Stimulated activated naive CD8-positive, alpha-beta T cell treated with anti-CD3 and anti-CD28 coated beads, Interleukin-15, amount 100 ng/mL, for 72 hours (primary cell): Measurements from ENCODE around the gene LAIR1.
"Not testable (repeated sequence)": the region's sequence is repeated elsewhere in the genome, so short reads cannot be mapped to it uniquely, and the experiment has no call there.

Experiments used
- ATAC-seq: fragments of 150-1000 bp; cut with Tn5 transposase; 2 replicates; pipeline ENCODE4 v1.10.0; 2021; ENCODE audit warnings: mild to moderate bottlenecking, moderate library complexity
- DNase-seq, 2 donors: peaks; one replicate each; pipeline ENCODE4 v3.0.0; 2021 to 2022
- H3K27ac Mint-ChIP-seq, 2 donors: one replicate each; pipeline ENCODE4 v1.8.0; 2022; ENCODE audit warnings: mild to moderate bottlenecking in 2 of 2, mixed read lengths in 2 of 2, moderate library complexity in 2 of 2
- H3K27me3 Mint-ChIP-seq: one replicate; pipeline ENCODE4 v1.8.0; 2022; ENCODE audit warnings: mixed read lengths
- H3K4me1 Mint-ChIP-seq: one replicate; pipeline ENCODE4 v1.8.0; 2022; ENCODE audit warnings: mild to moderate bottlenecking, mixed read lengths
- H3K4me3 Mint-ChIP-seq, 2 donors: one replicate each; pipeline ENCODE4 v1.8.0; 2022; ENCODE audit warnings: mild to moderate bottlenecking in 2 of 2, mixed read lengths in 2 of 2, moderate library complexity in 1 of 2
- H3K9me3 Mint-ChIP-seq, 2 donors: one replicate each; pipeline ENCODE4 v1.8.0; 2022; ENCODE audit warnings: mixed read lengths in 2 of 2

LAIR1 gene

GRCh38 chr19:54388802-54389139, 24.0 kb upstream of the LAIR1 start:
- ATAC-seq (peak; percentile 82), DNase-seq (peak; percentile 24 to 36)
- no peaks in the 10 kb centered on the region for H3K9me3 Mint-ChIP-seq
- H3K27me3 Mint-ChIP-seq = peaks cover 15% of the 10 kb centered on the region
- peak overlapping the region; percentile 87 to 91 for H3K4me3 Mint-ChIP-seq
- H3K4me1 Mint-ChIP-seq = peaks cover 37% of the 10 kb centered on the region
- H3K27ac Mint-ChIP-seq = peak overlapping the region in 1 of 2 donors; percentile 54

GRCh38 chr19:54387991-54388801, 23.5 kb upstream of the LAIR1 start:
- H3K4me3 Mint-ChIP-seq = peak overlapping the region; percentile 87 to 91
- peaks cover 41% of the 10 kb centered on the region for H3K4me1 Mint-ChIP-seq
- peaks cover 12% of the 10 kb centered on the region for H3K27me3 Mint-ChIP-seq
- H3K27ac Mint-ChIP-seq = peak overlapping the region in 1 of 2 donors; percentile 54
- H3K9me3 Mint-ChIP-seq = no peaks in the 10 kb centered on the region
- ATAC-seq (peak; percentile 74), DNase-seq (peak in 1 of 2 donors; percentile 39)

GRCh38 chr19:54383330-54383729, 18.6 kb upstream of the LAIR1 start:
- no peak for ATAC-seq
- peaks cover 5 to 14% of the 10 kb centered on the region in 2 donors for H3K9me3 Mint-ChIP-seq
- DNase-seq = no peak
- peaks cover 22% of the 10 kb centered on the region for H3K27me3 Mint-ChIP-seq
- peaks cover 35% of the 10 kb centered on the region for H3K4me1 Mint-ChIP-seq
- no peak overlapping the region for H3K27ac Mint-ChIP-seq
- no peak overlapping the region for H3K4me3 Mint-ChIP-seq

- Mint-ChIP-seq H3K27me3 (peaks cover 22% of the 10 kb centered on the region), H3K4me1 (peaks cover 31% of the 10 kb centered on the region), H3K9me3 (peaks cover 5 to 14% of the 10 kb centered on the region in 2 donors)
- DNase-seq, H3K4me3 Mint-ChIP-seq, ATAC-seq, H3K27ac Mint-ChIP-seq: not testable (repeated sequence)
Observed at GRCh38 chr19:54382041-54382440, 17.3 kb upstream of the LAIR1 start.

GRCh38 chr19:54380897-54381296, 16.2 kb upstream of the LAIR1 start:
- Mint-ChIP-seq H3K27me3 (peaks cover 33% of the 10 kb centered on the region), H3K4me1 (peaks cover 42% of the 10 kb centered on the region), H3K4me3 (no peak overlapping the region), H3K9me3 (peaks cover 5 to 14% of the 10 kb centered on the region in 2 donors), H3K27ac (no peak overlapping the region)
- ATAC-seq (no peak), DNase-seq (no peak)

GRCh38 chr19:54379187-54379678, 14.5 kb upstream of the LAIR1 start:
- Mint-ChIP-seq H3K9me3 (peaks cover 5 to 14% of the 10 kb centered on the region in 2 donors), H3K4me3 (no peak overlapping the region), H3K27ac (no peak overlapping the region), H3K27me3 (peaks cover 40% of the 10 kb centered on the region), H3K4me1 (peaks cover 58% of the 10 kb centered on the region)
- ATAC-seq = no peak
- no peak for DNase-seq

- Mint-ChIP-seq H3K9me3 (peaks cover 5 to 14% of the 10 kb centered on the region in 2 donors), H3K27ac (no peak overlapping the region), H3K4me1 (peaks cover 73% of the 10 kb centered on the region), H3K4me3 (peak overlapping the region in 1 of 2 donors; percentile 29), H3K27me3 (peaks cover 45% of the 10 kb centered on the region)
- ATAC-seq (no peak), DNase-seq (no peak)
Observed at GRCh38 chr19:54376610-54377285, 12.0 kb upstream of the LAIR1 start.

- ATAC-seq = peak; percentile 34
- not testable (repeated sequence) for DNase-seq, H3K9me3 Mint-ChIP-seq, H3K27ac Mint-ChIP-seq
- Mint-ChIP-seq H3K4me1 (peaks cover 84% of the 10 kb centered on the region), H3K27me3 (peaks cover 51% of the 10 kb centered on the region), H3K4me3 (peak overlapping the region; percentile 63 to 70)
Observed at GRCh38 chr19:54375181-54375938, 10.6 kb upstream of the LAIR1 start.

GRCh38 chr19:54373781-54374631, 9.3 kb upstream of the LAIR1 start:
- DNase-seq (no peak), ATAC-seq (no peak)
- Mint-ChIP-seq H3K27ac (no peak overlapping the region), H3K27me3 (peaks cover 42% of the 10 kb centered on the region), H3K9me3 (no peaks in the 10 kb centered on the region), H3K4me1 (peaks cover 83% of the 10 kb centered on the region), H3K4me3 (no peak overlapping the region)

- H3K27me3 Mint-ChIP-seq = peaks cover 42% of the 10 kb centered on the region
- not testable (repeated sequence) for DNase-seq, H3K9me3 Mint-ChIP-seq, H3K4me3 Mint-ChIP-seq, ATAC-seq
- H3K27ac Mint-ChIP-seq = peak overlapping the region in 1 of 2 donors; percentile 40
- peaks cover 76% of the 10 kb centered on the region for H3K4me1 Mint-ChIP-seq
Observed at GRCh38 chr19:54371453-54371852, 6.7 kb upstream of the LAIR1 start.

GRCh38 chr19:54370434-54370796, 5.7 kb upstream of the LAIR1 start:
- H3K27me3 Mint-ChIP-seq = peaks cover 32% of the 10 kb centered on the region
- H3K4me1 Mint-ChIP-seq = peaks cover 72% of the 10 kb centered on the region
- peak overlapping the region; percentile 70 to 88 for H3K4me3 Mint-ChIP-seq
- peak; percentile 33 to 56 for DNase-seq
- H3K27ac Mint-ChIP-seq, H3K9me3 Mint-ChIP-seq: not testable (repeated sequence)
- peak; percentile 91 for ATAC-seq

GRCh38 chr19:54369688-54370433, 5.1 kb upstream of the LAIR1 start:
- not testable (repeated sequence) for H3K9me3 Mint-ChIP-seq, DNase-seq
- Mint-ChIP-seq H3K4me3 (peak overlapping the region; percentile 70 to 88), H3K4me1 (peaks cover 71% of the 10 kb centered on the region), H3K27me3 (peaks cover 26% of the 10 kb centered on the region), H3K27ac (peak overlapping the region; percentile 95 to 97)
- ATAC-seq = peak; percentile 47

GRCh38 chr19:54369082-54369687, 4.5 kb upstream of the LAIR1 start:
- no peaks in the 10 kb centered on the region for H3K9me3 Mint-ChIP-seq
- H3K27ac Mint-ChIP-seq = peak overlapping the region; percentile 95 to 97
- H3K4me3 Mint-ChIP-seq = peak overlapping the region; percentile 70 to 88

GRCh38 chr19:54366811-54367210, 2.1 kb upstream of the LAIR1 start:
- H3K4me1 Mint-ChIP-seq = peaks cover 75% of the 10 kb centered on the region
- no peaks in the 10 kb centered on the region for H3K9me3 Mint-ChIP-seq
- H3K27me3 Mint-ChIP-seq = peaks cover 18% of the 10 kb centered on the region
- no peak for DNase-seq
- H3K27ac Mint-ChIP-seq = no peak overlapping the region
- no peak overlapping the region for H3K4me3 Mint-ChIP-seq
- no peak for ATAC-seq

More at GRCh38 chr19:54369082-54369687, 4.5 kb upstream of the LAIR1 start:
- no peak for DNase-seq
- Mint-ChIP-seq H3K4me1 (peaks cover 71% of the 10 kb centered on the region), H3K27me3 (peaks cover 22% of the 10 kb centered on the region)
- no peak for ATAC-seq
